Ovary (tissue), 9 donors: ENCODE results near the gene FUOM. TPM values are rescaled to one million over a fixed set of nuclear protein-coding genes. Genes with fewer than 3 reads are reported as not detected.

ENCODE experiments used
- DNase-seq, 5 donors: peaks; one replicate each; pipeline ENCODE4 v3.0.0-alpha.2; 2019 to 2020
- H3K27ac ChIP-seq, 2 donors: fragments of 200-600 bp; one replicate each; pipeline versions ENCODE4 v1.5.1 to v1.8.0; 2019 to 2022
- H3K27me3 ChIP-seq: fragments of 200-600 bp; one replicate; pipeline ENCODE4 v1.8.0; 2022
- H3K36me3 ChIP-seq: fragments of 200-600 bp; sonication (generic); one replicate; pipeline ENCODE4 v1.5.1; 2019
- H3K4me1 ChIP-seq: one replicate; pipeline ENCODE4 v1.8.1; 2013; ENCODE audit warnings: mild to moderate bottlenecking, moderate library complexity; ENCODE audit not compliant: insufficient read depth
- H3K4me3 ChIP-seq: fragments of 200-600 bp; sonication (generic); one replicate; pipeline ENCODE4 v1.5.1; 2017
- H3K9me3 ChIP-seq, 2 donors: fragments of 200-600 bp in 1 of 2; sonication (generic) in 1 of 2; one replicate each; pipeline versions ENCODE4 v1.5.1 to v1.8.1; 2013 to 2019; ENCODE audit warnings: mild to moderate bottlenecking in 1 of 2, moderate library complexity in 1 of 2
- CTCF ChIP-seq, 3 donors: fragments of 450-650 bp in 2 of 3; fragments of 200-600 bp in 1 of 3; IDR thresholded peaks; one replicate each; pipeline versions ENCODE4 v1.5.1 to v1.8.0; 2016 to 2022; ENCODE audit warnings: antibody characterized with exemption in 3 of 3, mild to moderate bottlenecking in 1 of 3
- EP300 ChIP-seq: sonication (generic); formaldehyde crosslinking; IDR thresholded peaks from one replicate; pipeline ENCODE4 v1.6.1; 2017; ENCODE audit warnings: antibody characterized with exemption
- POLR2A ChIP-seq: fragments of 450-650 bp; IDR thresholded peaks from one replicate; pipeline ENCODE4 v1.6.1; 2017; ENCODE audit warnings: antibody characterized with exemption, mild to moderate bottlenecking, moderate library complexity
- WGBS, 3 donors: extraction: QIAGEN DNeasy Blood & Tissue Kit in 1 of 3; methylation state at CpG; one replicate each; pipeline versions ENCODE4 v1.1.5 to v1.1.7; 2013 to 2017; 5-methylcytosine and 5-hydroxymethylcytosine counted together
- intact Hi-C, 4 donors: fragments of 100-400 bp; cut with DNase I; formaldehyde crosslinking; loops; one replicate each; pipeline versions ENCODE4 v1.11.0 to v1.15.1; 2022 to 2023
- polyA plus RNA-seq, 2 donors: library from polyadenylated mRNA; stranded (reverse); fragments of 200-250 nt in 1 of 2; fragments of 350-450 nt in 1 of 2; fragmentation: Illumina TruSeq in 1 of 2; extraction: RNeasy Lipid Tissue Mini Kit (QIAGEN cat#74804) in 1 of 2; gene quantifications; one replicate each; pipeline ENCODE4 v1.2.3, GENCODE V29; 2013 to 2014
- total RNA-seq, 7 donors: library from RNA; depleted of rRNA in 2 of 7; stranded (reverse); fragments of >200 nt in 2 of 7; fragmentation: NEBNext Ultra II Directional in 3 of 7; extraction: Animal tissue kit (Norgen Biotek cat#: 25700) in 3 of 7; gene quantifications; one replicate each; pipeline versions ENCODE4 v1.1.0 to v1.2.4, GENCODE V29; 2016 to 2023
- donor health status: DM: no; HTN: no; CAD: no; lungs with moderate emphysema.
- donor health status: DM: no; HTN: no; CAD: no.
- donor health status: Bipolar disorder and iron deficiency.
- donor health status: DM: yes; HTN: yes; CAD: no.
- donor health status: DM: no; HTN: no; CAD: no.
- donor health status: DM: yes; HTN: yes; CAD: no.

Gene FUOM
- total and polyA plus RNA-seq, 9 donors, result 1.2 to 26.3 (median 14.8) TPM

- Histone ChIP-seq H3K36me3 (no peaks in the 10 kb centered on the region), H3K27me3 (no peaks in the 10 kb centered on the region), H3K4me1 (no peaks in the 10 kb centered on the region), H3K9me3 (no peaks in the 10 kb centered on the region), H3K4me3 (no peak overlapping the region), H3K27ac (no peak overlapping the region)
- intact Hi-C loops, result loop anchor here in 1 of 4 donors (5.0 kb wide), 1 partner anchor 174 kb away; no protein-coding TSS in a partner anchor
- TF ChIP-seq EP300 (no peak), POLR2A (no peak), CTCF (IDR thresholded peaks at IDR 0.05) (no peak)
- WGBS, 3 donors, result 80 to 93% (median 87%) methylated on average over 9 of the region's 9 CpGs
- DNase-seq, result peak in 1 of 5 donors; percentile 24
These were observed 41.6 kb downstream of the FUOM start for GRCh38 chr10:133316266-133316665.

- intact Hi-C loops, result loop anchor here in 1 of 4 donors (5.0 kb wide), 1 partner anchor 174 kb away; no protein-coding TSS in a partner anchor
- no peak for DNase-seq
- H3K27me3 ChIP-seq, result no peaks in the 10 kb centered on the region
- no peak overlapping the region for H3K27ac ChIP-seq
- no peaks in the 10 kb centered on the region for H3K36me3 ChIP-seq
- no peak overlapping the region for H3K4me3 ChIP-seq
- WGBS, 3 donors, result 78 to 81% (median 80%) methylated on average over 5 of the region's 5 CpGs
- TF ChIP-seq CTCF (IDR thresholded peaks at IDR 0.05) (no peak), POLR2A (no peak), EP300 (no peak)
- no peaks in the 10 kb centered on the region for H3K9me3 ChIP-seq
- H3K4me1 ChIP-seq, result no peaks in the 10 kb centered on the region
These were observed 42.0 kb downstream of the FUOM start for GRCh38 chr10:133315847-133316246.

- intact Hi-C loops, result loop anchor here in 1 of 4 donors (5.0 kb wide), 1 partner anchor 173 kb away; no protein-coding TSS in a partner anchor
- 26 to 33% (median 28%) methylated on average over 12 of the region's 12 CpGs for WGBS, 3 donors
- no peak overlapping the region for H3K4me3 ChIP-seq
These were observed 42.9 kb downstream of the FUOM start for GRCh38 chr10:133314911-133315310.

GRCh38 chr10:133313192-133313591 is 44.6 kb downstream of the FUOM start:
- Histone ChIP-seq H3K27me3 (no peaks in the 10 kb centered on the region), H3K27ac (no peak overlapping the region), H3K4me1 (peaks cover 2% of the 10 kb centered on the region), H3K4me3 (no peak overlapping the region), H3K9me3 (no peaks in the 10 kb centered on the region), H3K36me3 (no peaks in the 10 kb centered on the region)
- intact Hi-C loops, result no loop called here
- no peak for TF ChIP-seq POLR2A
- no peak for TF ChIP-seq EP300
- no peak for TF ChIP-seq CTCF (IDR thresholded peaks at IDR 0.05)
- DNase-seq, result peak in 1 of 5 donors; percentile 18
- WGBS, 3 donors, result 69 to 80% (median 72%) methylated on average over 4 of the region's 4 CpGs

More at GRCh38 chr10:133314911-133315310, 42.9 kb downstream of the FUOM start:
- DNase-seq, result peak in 1 of 5 donors; percentile 11
- Histone ChIP-seq H3K9me3 (no peaks in the 10 kb centered on the region), H3K27me3 (no peaks in the 10 kb centered on the region), H3K27ac (no peak overlapping the region), H3K36me3 (no peaks in the 10 kb centered on the region), H3K4me1 (no peaks in the 10 kb centered on the region)
- TF ChIP-seq EP300 (no peak), CTCF (IDR thresholded peaks at IDR 0.05) (no peak), POLR2A (no peak)
